D721Med (cell line): ENCODE data around the gene AGAP1.

Experiments
- DNase-seq: peaks from one replicate; pipeline ENCODE4 v3.0.0; 2011; ENCODE audit warnings: low spot score; ENCODE audit not compliant: insufficient read length
- FAIRE-seq: peaks from 2 replicates; lab custom pipeline; 2011; peaks lifted over from hg19 to GRCh38; lab: Jason Lieb, UNC
- TF ChIP-seq, protein P1 (sequence below): IDR thresholded peaks from 2 replicates; pipeline ENCODE4 v1.5.1; 2012; ENCODE audit warnings: mild to moderate bottlenecking, control low read depth; ENCODE audit not compliant: insufficient read depth; ENCODE audit errors: missing control alignments

The AGAP1 gene

DNA sequence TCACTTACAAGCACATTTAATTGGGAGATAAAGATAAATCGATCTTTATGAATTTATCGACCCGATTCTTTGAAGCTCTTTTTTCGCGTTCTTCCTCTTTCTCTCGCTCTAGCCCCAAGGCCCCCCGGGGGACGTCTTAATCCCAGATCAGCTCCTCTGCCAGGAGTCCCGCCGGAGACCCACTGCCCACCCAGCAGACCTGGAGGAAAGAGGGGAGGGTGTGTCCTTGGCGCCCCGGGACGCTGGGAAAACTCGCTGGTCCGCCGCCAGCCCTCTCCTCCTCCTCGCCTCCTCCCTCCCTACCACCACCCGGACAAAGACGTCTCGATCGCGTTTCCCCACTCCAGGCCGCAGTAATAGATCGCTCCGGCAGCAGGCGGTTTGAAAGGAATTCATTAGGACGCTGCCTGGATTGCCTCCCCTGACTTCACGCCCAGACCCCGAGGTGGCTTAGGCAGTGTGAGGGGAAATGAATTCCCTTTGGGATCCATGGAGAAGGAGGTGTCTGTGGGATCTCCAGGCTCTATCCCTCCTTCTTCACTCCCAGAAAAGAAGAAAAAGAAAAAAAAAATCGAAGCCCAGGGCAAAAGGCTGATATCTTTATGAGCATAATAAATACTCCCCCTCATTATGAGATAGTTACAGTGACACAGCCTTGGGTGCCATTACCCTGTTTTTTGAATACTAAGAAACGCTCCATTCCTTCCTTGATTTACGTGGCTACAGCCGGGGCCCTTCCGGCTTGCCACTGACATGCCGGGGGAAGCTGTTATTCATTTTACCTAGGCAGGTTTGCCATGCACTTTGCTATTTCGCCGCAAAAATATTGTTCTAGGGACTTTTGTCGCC is 676.1 kb downstream of the AGAP1 start:
- no peak for FAIRE-seq
- no peak for DNase-seq
- TF ChIP-seq, protein P1, sequence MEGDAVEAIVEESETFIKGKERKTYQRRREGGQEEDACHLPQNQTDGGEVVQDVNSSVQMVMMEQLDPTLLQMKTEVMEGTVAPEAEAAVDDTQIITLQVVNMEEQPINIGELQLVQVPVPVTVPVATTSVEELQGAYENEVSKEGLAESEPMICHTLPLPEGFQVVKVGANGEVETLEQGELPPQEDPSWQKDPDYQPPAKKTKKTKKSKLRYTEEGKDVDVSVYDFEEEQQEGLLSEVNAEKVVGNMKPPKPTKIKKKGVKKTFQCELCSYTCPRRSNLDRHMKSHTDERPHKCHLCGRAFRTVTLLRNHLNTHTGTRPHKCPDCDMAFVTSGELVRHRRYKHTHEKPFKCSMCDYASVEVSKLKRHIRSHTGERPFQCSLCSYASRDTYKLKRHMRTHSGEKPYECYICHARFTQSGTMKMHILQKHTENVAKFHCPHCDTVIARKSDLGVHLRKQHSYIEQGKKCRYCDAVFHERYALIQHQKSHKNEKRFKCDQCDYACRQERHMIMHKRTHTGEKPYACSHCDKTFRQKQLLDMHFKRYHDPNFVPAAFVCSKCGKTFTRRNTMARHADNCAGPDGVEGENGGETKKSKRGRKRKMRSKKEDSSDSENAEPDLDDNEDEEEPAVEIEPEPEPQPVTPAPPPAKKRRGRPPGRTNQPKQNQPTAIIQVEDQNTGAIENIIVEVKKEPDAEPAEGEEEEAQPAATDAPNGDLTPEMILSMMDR: no peak

DNA sequence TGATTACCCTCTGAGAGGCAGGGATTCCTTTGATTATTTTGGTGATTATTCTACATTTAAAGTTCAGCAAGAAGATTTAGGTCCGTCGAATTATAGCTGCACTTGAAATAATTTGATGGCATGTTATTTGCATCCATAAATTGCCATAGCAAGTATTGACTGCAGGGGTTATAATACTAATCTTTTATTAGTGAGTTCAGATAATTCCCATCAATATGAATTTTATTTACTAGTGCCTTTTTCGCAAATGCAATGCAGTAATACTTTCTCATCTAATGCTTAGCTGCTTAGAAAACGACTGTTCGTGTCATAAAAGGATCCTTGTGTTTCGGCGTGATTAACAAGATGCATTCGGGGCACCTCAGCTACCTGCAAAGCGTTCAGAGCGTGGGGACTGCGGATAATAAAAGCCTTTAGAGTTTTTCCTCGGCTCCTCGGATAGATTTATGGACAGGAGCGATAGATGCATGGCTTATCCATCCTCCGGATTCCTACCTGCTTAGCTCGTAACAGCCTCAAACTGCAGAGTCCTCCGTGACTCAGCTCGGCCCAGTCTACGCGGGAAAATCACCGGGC is 676.8 kb downstream of the AGAP1 start:
- FAIRE-seq (no peak), DNase-seq (no peak)
- TF ChIP-seq, protein P1: no peak

DNA sequence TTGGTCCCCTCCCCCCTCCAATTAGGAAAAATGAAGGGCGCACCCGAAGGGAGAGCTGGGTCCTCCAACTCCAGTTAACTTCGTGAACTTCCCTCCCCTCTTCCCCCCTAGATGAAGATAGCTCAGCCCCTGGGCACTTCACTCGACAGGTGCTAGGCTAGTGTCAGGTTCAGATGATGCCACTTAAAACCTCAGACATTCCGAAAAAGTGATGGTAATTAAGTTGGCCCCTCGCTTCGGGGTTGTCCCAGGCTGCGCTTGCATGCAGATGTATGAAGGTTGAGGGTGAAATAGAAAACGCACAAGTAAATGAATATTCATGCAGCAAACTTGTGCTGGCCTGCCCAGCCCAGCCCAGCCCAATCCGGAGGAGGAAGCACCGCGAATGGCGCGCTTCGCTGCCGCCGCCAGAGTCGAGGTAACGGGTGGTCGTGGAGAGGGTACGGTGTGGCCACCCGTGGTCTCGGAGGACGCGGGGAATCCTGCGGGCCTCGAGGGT is 677.4 kb downstream of the AGAP1 start:
- TF ChIP-seq, protein P1: no peak
- no peak for DNase-seq
- no peak for FAIRE-seq

DNA sequence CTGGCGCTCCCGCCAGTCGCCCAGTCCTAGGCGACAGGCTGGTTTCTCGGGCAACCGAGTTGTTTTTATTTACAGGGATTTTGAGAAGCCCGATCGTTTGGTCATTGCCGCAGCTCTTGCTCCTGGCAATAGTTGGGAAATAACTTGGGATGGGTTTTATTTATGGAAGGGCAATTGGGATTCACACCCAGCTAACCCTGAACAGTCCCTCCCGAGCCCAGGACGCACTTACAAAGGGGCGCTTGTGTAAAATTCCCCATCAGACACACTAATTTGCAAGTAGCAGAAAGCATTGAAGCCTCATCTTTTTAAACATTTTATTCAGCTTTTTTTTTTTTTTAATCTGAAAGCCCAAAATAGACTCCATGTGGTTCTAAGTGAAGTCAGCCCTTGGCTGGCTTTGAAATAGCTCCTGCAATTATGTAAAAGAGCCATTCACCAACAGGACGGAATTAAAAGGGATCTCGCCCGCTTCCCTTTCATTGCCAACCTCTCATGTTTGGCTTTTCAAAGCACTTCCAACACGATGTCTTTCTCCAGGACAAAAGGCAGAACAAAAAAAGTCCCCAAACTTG is 677.9 kb downstream of the AGAP1 start:
- TF ChIP-seq, protein P1: no peak
- FAIRE-seq: no peak
- no peak for DNase-seq

DNA sequence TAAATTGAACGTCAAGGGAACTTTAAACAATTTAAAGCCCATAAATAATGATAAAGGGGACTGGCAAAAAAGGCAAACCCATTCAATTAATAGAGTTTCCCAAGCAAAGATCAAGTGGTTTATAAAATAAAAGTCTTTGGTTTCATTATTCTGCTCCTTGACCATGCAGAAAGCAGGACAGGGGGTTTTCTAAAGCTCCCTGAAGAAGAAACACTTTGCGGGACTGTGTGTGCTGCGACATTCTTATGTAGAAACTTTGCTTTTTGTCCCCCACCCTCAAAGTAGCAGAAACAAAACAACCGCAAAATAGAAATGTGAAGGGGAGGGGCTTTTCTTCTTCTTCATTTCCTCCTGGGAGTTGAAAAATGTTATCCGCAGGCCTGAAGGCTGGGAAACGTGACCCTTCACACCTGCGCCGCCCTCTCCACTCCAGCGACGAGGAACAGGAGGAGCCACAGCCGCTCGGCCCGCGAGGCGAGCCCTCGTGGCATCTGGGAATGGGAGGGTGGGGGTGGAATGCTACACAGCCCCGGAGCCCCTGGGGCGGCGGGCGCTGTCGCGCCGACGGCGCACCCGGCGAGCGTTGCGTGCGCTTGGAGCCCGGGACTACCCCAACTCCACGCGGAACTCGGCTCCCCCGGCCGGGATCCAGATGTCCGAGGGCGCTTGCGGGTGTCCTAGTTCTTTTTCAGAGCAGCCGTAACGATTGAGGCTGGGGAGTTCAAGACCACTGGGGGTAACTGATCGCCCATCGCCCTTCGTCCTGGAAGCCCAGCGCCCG is 678.6 kb downstream of the AGAP1 start:
- no peak for FAIRE-seq
- DNase-seq: no peak
- TF ChIP-seq, protein P1: no peak

DNA sequence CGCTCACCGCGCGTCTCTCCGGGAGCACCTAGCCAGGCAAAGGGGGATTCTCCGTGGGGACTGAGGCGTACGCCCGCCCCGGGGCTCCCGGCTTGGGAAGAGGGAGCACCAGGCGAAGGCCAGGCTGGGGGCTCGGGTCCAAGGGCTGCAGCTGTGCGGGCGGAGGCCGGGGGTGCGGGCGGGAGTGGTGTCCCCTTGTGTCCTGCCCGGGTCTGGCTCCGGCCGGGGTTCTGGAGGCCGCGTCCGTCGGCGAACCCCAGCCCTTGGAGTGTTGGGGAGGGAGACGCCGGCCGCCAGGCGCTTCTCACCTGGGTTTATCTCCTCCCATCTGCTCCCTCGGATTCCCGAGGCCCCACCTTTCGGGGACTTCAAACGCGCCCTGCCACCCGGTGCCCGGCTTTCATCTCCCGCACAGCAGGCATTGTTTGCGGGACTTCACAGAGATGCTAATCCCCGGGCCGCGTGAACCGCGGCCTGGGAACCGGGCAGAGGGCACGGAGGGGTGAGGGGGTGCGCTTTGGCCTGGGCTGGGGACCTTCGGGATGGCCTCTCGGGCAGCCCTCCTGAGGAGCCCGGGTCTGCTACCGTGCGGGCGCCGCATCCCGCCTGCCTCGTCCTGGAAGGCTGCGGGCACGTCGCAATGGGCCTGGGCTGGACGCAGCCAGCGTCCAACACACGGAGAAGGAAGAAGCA is 679.3 kb downstream of the AGAP1 start:
- FAIRE-seq: no peak
- TF ChIP-seq, protein P1: no peak
- DNase-seq: no peak
